Stomach (tissue), 9 donors: ENCODE measurements around the gene TP53AIP1. TPM values are rescaled to one million over a fixed set of nuclear protein-coding genes. Genes with fewer than 3 reads are reported as not detected.

Source experiments
- DNase-seq, 2 donors: peaks; one replicate each; pipeline versions ENCODE4 v3.0.0 to v3.0.0-alpha.2; 2013 to 2019
- H3K27ac ChIP-seq, 5 donors: fragments of 200-600 bp in 4 of 5; sonication (generic) in 4 of 5; one replicate each; pipeline ENCODE4 v1.5.1; 2013 to 2019; ENCODE audit warnings: mild to moderate bottlenecking in 1 of 5, moderate library complexity in 1 of 5
- H3K27me3 ChIP-seq, 3 donors: fragments of 200-600 bp; sonication (generic); one replicate each; pipeline ENCODE4 v1.5.1; 2017 to 2019; ENCODE audit warnings: mixed run types in 1 of 3
- H3K36me3 ChIP-seq, 4 donors: fragments of 200-600 bp; sonication (generic); 1 replicate in 3 of 4; 2 replicates in 1 of 4; pipeline ENCODE4 v1.5.1; 2016 to 2019
- H3K4me1 ChIP-seq, 4 donors: fragments of 200-600 bp; sonication (generic); one replicate each; pipeline ENCODE4 v1.5.1; 2016 to 2019
- H3K4me3 ChIP-seq, 4 donors: fragments of 200-600 bp; sonication (generic) in 3 of 4; one replicate each; pipeline ENCODE4 v1.5.1; 2016 to 2019; ENCODE audit warnings: mild to moderate bottlenecking in 1 of 4
- H3K9me3 ChIP-seq, 4 donors: fragments of 200-600 bp; sonication (generic); one replicate each; pipeline ENCODE4 v1.5.1; 2016 to 2019
- EP300 ChIP-seq: sonication (generic); formaldehyde crosslinking; IDR thresholded peaks from one replicate; pipeline ENCODE4 v1.6.1; 2017; ENCODE audit warnings: antibody characterized with exemption
- POLR2A ChIP-seq, 4 donors: fragments of 450-650 bp; IDR thresholded peaks; one replicate each; pipeline ENCODE4 v1.6.1; 2016; ENCODE audit warnings: antibody characterized with exemption in 4 of 4, control low read depth in 2 of 4, mild to moderate bottlenecking in 1 of 4, moderate library complexity in 1 of 4
- POLR2AphosphoS5 ChIP-seq, 3 donors: sonication (generic); formaldehyde crosslinking; IDR thresholded peaks; one replicate each; pipeline ENCODE4 v1.6.1; 2016; ENCODE audit warnings: antibody characterized with exemption in 3 of 3
- WGBS, 5 donors: extraction: QIAGEN DNeasy Blood & Tissue Kit in 3 of 5; methylation state at CpG; one replicate each; pipeline versions ENCODE4 v1.1.5 to v1.1.7; 2013 to 2018; 5-methylcytosine and 5-hydroxymethylcytosine counted together
- intact Hi-C: fragments of 100-400 bp; cut with DNase I; formaldehyde crosslinking; loops from one replicate; pipeline ENCODE4 v1.15.1; 2023; ENCODE audit warnings: low total_unique reads
- polyA plus RNA-seq, 3 donors: library from polyadenylated mRNA; stranded (reverse); fragments of 200-250 nt; gene quantifications; one replicate each; pipeline ENCODE4 v1.2.3, GENCODE V29; 2013
- total RNA-seq, 5 donors: library from RNA; depleted of rRNA; stranded (reverse); fragments of >200 nt; gene quantifications; one replicate each; pipeline versions ENCODE4 v1.1.0 to v1.2.3, GENCODE V29; 2014 to 2016
- TF ChIP-seq, protein P1 (sequence below), 7 experiments: fragments of 450-650 bp in 4 of 7; fragments of 200-600 bp in 3 of 7; sonication (generic) in 3 of 7; IDR thresholded peaks; one replicate each; pipeline ENCODE4 v1.5.1; 2016 to 2019; ENCODE audit warnings: antibody characterized with exemption in 7 of 7, control low read depth in 2 of 7, mild to moderate bottlenecking in 1 of 7
- donor health status: healthy with polysubstance abuse.
- donor health status: Bipolar disorder and iron deficiency.
- donor health status: healthy.

Gene TP53AIP1
- total and polyA plus RNA-seq, 8 donors: 22.4 TPM; not detected in 7

DNA sequence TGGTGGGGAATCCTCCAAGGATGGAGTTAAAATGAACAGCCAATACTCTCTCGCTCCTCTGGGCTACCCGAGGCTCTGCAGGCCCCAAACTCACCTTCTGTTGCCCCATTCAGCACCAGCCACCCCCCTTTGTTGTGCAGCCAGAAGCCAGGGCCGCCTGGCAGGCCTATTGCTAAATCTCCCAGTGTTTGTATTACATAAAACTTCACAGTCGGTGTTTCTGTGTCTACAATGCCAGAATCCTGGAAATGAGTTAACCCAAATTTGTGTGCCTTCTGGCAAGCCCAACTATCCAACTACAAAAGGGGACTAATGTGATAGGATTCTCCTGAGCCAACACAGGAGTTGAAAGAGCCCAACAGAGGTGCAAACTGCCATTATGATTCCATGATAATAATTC lies 42.2 kb downstream of the TP53AIP1 start:
- no peaks in the 10 kb centered on the region for H3K9me3 ChIP-seq
- TF ChIP-seq POLR2A (IDR thresholded peaks at IDR 0.05) (no peak), POLR2AphosphoS5 (IDR thresholded peaks at IDR 0.05) (no peak)
- TF ChIP-seq, protein P1, sequence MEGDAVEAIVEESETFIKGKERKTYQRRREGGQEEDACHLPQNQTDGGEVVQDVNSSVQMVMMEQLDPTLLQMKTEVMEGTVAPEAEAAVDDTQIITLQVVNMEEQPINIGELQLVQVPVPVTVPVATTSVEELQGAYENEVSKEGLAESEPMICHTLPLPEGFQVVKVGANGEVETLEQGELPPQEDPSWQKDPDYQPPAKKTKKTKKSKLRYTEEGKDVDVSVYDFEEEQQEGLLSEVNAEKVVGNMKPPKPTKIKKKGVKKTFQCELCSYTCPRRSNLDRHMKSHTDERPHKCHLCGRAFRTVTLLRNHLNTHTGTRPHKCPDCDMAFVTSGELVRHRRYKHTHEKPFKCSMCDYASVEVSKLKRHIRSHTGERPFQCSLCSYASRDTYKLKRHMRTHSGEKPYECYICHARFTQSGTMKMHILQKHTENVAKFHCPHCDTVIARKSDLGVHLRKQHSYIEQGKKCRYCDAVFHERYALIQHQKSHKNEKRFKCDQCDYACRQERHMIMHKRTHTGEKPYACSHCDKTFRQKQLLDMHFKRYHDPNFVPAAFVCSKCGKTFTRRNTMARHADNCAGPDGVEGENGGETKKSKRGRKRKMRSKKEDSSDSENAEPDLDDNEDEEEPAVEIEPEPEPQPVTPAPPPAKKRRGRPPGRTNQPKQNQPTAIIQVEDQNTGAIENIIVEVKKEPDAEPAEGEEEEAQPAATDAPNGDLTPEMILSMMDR (IDR thresholded peaks at IDR 0.05): no peak
- no peaks in the 10 kb centered on the region for H3K36me3 ChIP-seq
- H3K4me1 ChIP-seq: peaks cover 9 to 33% (median 22%) of the 10 kb centered on the region in 4 donors
- peaks cover 0 to 18% (median 0%) of the 10 kb centered on the region in 3 donors for H3K27me3 ChIP-seq
- intact Hi-C loops: no loop called here
- DNase-seq: peak in 1 of 2 donors; percentile 58
- WGBS, 5 donors: 24 to 42% (median 34%) methylated on average over 4 of the region's 4 CpGs
- no peak overlapping the region for H3K4me3 ChIP-seq
- H3K27ac ChIP-seq: no peak overlapping the region

DNA sequence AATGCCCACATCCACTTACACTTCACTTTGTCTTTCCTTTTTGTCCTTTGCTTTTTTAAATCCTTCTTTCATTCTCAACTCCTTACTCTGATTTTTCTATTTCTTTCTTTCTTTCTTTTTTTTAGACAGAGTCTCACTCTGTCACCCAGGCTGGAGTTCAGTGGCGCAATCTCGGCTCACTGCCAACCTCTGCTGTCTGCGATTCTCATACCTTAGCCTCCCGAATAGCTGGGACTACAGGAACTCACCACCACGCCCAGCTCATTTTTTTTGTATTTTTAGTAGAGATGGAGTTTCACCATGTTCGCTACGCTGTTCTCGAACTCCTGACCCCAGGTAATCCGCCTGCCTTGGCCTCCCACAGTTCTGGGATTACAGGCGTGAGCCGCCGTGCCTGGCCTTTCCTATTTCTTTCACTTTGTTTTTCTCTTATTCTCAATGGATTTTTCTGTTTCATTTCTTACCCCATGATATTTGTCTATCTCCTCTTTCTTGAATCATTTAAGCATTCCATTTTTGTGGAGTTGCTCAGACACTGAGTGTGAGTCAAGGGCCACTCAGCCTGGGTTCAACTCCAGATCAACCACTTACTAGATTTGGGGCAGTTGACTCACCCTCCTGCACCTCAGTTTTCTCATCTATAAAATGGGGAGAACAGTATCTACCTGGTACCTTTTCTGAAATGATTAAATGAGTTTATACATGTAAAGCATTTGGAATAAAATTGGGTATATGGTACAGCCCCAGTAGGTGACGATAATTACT lies 43.9 kb downstream of the TP53AIP1 start:
- TF ChIP-seq, protein P1 (IDR thresholded peaks at IDR 0.05): no peak
- TF ChIP-seq POLR2AphosphoS5 (IDR thresholded peaks at IDR 0.05) (no peak), POLR2A (IDR thresholded peaks at IDR 0.05) (no peak), EP300 (no peak)
- Histone ChIP-seq H3K27ac (no peak overlapping the region), H3K4me3 (no peak overlapping the region), H3K4me1 (peaks cover 11 to 33% (median 22%) of the 10 kb centered on the region in 4 donors), H3K9me3 (no peaks in the 10 kb centered on the region), H3K36me3 (no peaks in the 10 kb centered on the region), H3K27me3 (peaks cover 0 to 9% (median 0%) of the 10 kb centered on the region in 3 donors)
- 87 to 94% (median 93%) methylated on average over 13 of the region's 13 CpGs for WGBS, 5 donors
- intact Hi-C loops: no loop called here
- DNase-seq: no peak

DNA sequence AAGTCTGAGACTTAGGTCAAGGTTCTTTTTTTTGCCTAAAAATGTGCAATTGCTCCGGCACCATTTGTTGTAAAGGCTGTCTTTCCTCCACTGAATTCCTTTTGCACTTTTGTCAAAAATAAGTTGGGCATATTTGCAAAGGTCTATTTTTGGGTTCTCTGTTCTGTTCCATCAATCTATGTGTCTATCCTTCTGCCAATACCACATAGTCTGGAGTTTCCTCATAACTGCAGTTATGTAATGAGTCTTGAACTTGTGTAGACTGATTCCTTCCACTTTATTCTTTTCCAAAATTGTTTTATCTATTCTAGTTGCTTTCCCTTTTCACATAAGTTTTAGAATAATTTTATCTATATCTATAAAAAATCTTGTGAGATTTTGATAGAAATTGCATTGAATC lies 44.8 kb downstream of the TP53AIP1 start:
- H3K27ac ChIP-seq: no peak overlapping the region
- H3K36me3 ChIP-seq: no peaks in the 10 kb centered on the region
- intact Hi-C loops: no loop called here
- H3K27me3 ChIP-seq: peaks cover 0 to 9% (median 0%) of the 10 kb centered on the region in 3 donors
- WGBS, 5 donors: 89 to 100% (median 94%) methylated on average over 1 of the region's 1 CpG
- H3K4me3 ChIP-seq: no peak overlapping the region
- peaks cover 14 to 40% (median 30%) of the 10 kb centered on the region in 4 donors for H3K4me1 ChIP-seq
- no peak for DNase-seq
- TF ChIP-seq, protein P1 (IDR thresholded peaks at IDR 0.05): no peak
- TF ChIP-seq POLR2AphosphoS5 (IDR thresholded peaks at IDR 0.05): no peak
- no peak for TF ChIP-seq EP300
- no peak for TF ChIP-seq POLR2A (IDR thresholded peaks at IDR 0.05)
- no peaks in the 10 kb centered on the region for H3K9me3 ChIP-seq

DNA sequence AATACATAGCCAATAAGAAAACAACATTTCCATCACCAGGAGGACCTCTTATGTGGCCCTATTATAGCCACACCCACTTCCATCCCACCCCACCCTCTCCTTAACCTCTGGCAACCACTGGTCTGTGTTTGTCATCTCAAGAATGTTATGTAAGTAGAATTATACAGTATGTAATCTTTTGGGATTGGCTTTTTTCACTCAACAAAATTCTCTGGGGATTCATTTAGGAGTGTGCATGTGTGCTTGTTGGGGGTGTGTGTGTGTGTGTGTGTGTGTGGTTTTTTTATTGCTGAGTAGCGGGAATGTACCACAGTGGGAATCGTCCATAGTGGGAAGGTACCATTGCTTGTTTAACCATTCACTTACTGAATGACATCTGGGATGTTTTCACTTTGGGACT lies 46.3 kb downstream of the TP53AIP1 start:
- DNase-seq: no peak
- H3K27ac ChIP-seq: no peak overlapping the region
- WGBS, 5 donors: 37 to 57% (median 49%) methylated on average over 2 of the region's 2 CpGs

More for the DNA sequence above, 46.3 kb downstream of the TP53AIP1 start:
- TF ChIP-seq POLR2A (IDR thresholded peaks at IDR 0.05) (no peak), POLR2AphosphoS5 (IDR thresholded peaks at IDR 0.05) (no peak), EP300 (no peak)
- TF ChIP-seq, protein P1 (IDR thresholded peaks at IDR 0.05): no peak
- H3K9me3 ChIP-seq: no peaks in the 10 kb centered on the region
- H3K4me3 ChIP-seq: no peak overlapping the region
- peaks cover 29 to 52% (median 44%) of the 10 kb centered on the region in 4 donors for H3K4me1 ChIP-seq
- peaks cover 0 to 15% (median 0%) of the 10 kb centered on the region in 3 donors for H3K27me3 ChIP-seq
- no peaks in the 10 kb centered on the region for H3K36me3 ChIP-seq
- intact Hi-C loops: no loop called here
